Uterus (tissue), 4 donors: Measurements from ENCODE around the gene ARF6. TPM values are rescaled to one million over a fixed set of nuclear protein-coding genes. Genes with fewer than 3 reads are reported as not detected.

ENCODE experiments used
- DNase-seq, 2 donors: peaks; one replicate each; pipeline ENCODE4 v3.0.0-alpha.2; 2019 to 2020
- H3K27ac ChIP-seq, 2 donors: fragments of 200-600 bp; sonication (generic); 1 replicate in 1 of 2; 2 replicates in 1 of 2; pipeline ENCODE4 v1.5.1; 2016 to 2018
- H3K27me3 ChIP-seq, 2 donors: fragments of 200-600 bp; sonication (generic); one replicate each; pipeline ENCODE4 v1.5.1; 2018 to 2019; ENCODE audit warnings: control low read depth in 1 of 2
- H3K36me3 ChIP-seq, 2 donors: fragments of 200-600 bp; sonication (generic); one replicate each; pipeline ENCODE4 v1.5.1; 2019; ENCODE audit warnings: control low read depth in 1 of 2
- H3K4me1 ChIP-seq, 2 donors: fragments of 200-600 bp; sonication (generic); one replicate each; pipeline ENCODE4 v1.5.1; 2018 to 2019; ENCODE audit warnings: control low read depth in 1 of 2
- H3K4me3 ChIP-seq, 2 donors: fragments of 200-600 bp; sonication (generic); 1 replicate in 1 of 2; 2 replicates in 1 of 2; pipeline ENCODE4 v1.5.1; 2018 to 2019; ENCODE audit warnings: mild to moderate bottlenecking in 1 of 2
- H3K9me3 ChIP-seq, 2 donors: fragments of 200-600 bp; sonication (generic); one replicate each; pipeline ENCODE4 v1.5.1; 2019; ENCODE audit warnings: control low read depth in 1 of 2
- CTCF ChIP-seq, 4 experiments: fragments of 200-600 bp in 2 of 4; fragments of 450-650 bp in 2 of 4; sonication (generic) in 2 of 4; IDR thresholded peaks; one replicate each; pipeline ENCODE4 v1.5.1; 2016 to 2019; ENCODE audit warnings: antibody characterized with exemption in 4 of 4, mild to moderate bottlenecking in 2 of 4, moderate library complexity in 1 of 4
- POLR2A ChIP-seq, 2 donors: fragments of 450-650 bp; IDR thresholded peaks; one replicate each; pipeline ENCODE4 v1.6.1; 2016; ENCODE audit warnings: antibody characterized with exemption in 2 of 2, mild to moderate bottlenecking in 1 of 2, moderate library complexity in 1 of 2
- intact Hi-C: fragments of 100-400 bp; cut with DNase I; formaldehyde crosslinking; loops from one replicate; pipeline ENCODE4 v1.15.1; 2023; ENCODE audit warnings: low total_unique reads
- total RNA-seq, 4 donors: library from RNA; depleted of rRNA in 3 of 4; stranded (reverse); fragments of >200 nt in 3 of 4; gene quantifications; one replicate each; pipeline versions ENCODE4 v1.1.0 to v1.2.4, GENCODE V29; 2014 to 2023
- donor health status: DM: yes; HTN: yes; CAD: no.

The ARF6 gene
- total RNA-seq, 4 donors from 2014 or later: 21.3 to 70.8 (median 36.1) TPM

GRCh38 chr14:49853158-49853477, 39.8 kb upstream of the ARF6 start:
- H3K36me3 ChIP-seq: no peaks in the 10 kb centered on the region
- peak overlapping the region; percentile 75 for H3K4me3 ChIP-seq
- peak overlapping the region; percentile 88 to 90 for H3K27ac ChIP-seq
- H3K27me3 ChIP-seq: no peaks in the 10 kb centered on the region
- DNase-seq: no peak
- H3K4me1 ChIP-seq: no peaks in the 10 kb centered on the region
- H3K9me3 ChIP-seq: no peaks in the 10 kb centered on the region
- intact Hi-C loops: no loop called here
- no peak for TF ChIP-seq CTCF (IDR thresholded peaks at IDR 0.05)
- no peak for TF ChIP-seq POLR2A (IDR thresholded peaks at IDR 0.05)

- Histone ChIP-seq H3K27ac (peak overlapping the region in 1 of 2 donors; percentile 90), H3K9me3 (no peaks in the 10 kb centered on the region), H3K27me3 (no peaks in the 10 kb centered on the region), H3K4me1 (no peaks in the 10 kb centered on the region), H3K36me3 (no peaks in the 10 kb centered on the region), H3K4me3 (peak overlapping the region; percentile 75)
- intact Hi-C loops: no loop called here
- TF ChIP-seq POLR2A (IDR thresholded peaks at IDR 0.05) (no peak), CTCF (IDR thresholded peaks at IDR 0.05) (peak; percentile 84 to 85 (median 84))
- peak; percentile 63 to 74 for DNase-seq
Observed at GRCh38 chr14:49853572-49854375, 39.1 kb upstream of the ARF6 start.

GRCh38 chr14:49857427-49858003, 35.4 kb upstream of the ARF6 start:
- DNase-seq: no peak
- H3K4me1 ChIP-seq: no peaks in the 10 kb centered on the region
- no peaks in the 10 kb centered on the region for H3K27me3 ChIP-seq
- H3K36me3 ChIP-seq: no peaks in the 10 kb centered on the region
- no peak overlapping the region for H3K4me3 ChIP-seq
- no peak for TF ChIP-seq CTCF (IDR thresholded peaks at IDR 0.05)
- TF ChIP-seq POLR2A (IDR thresholded peaks at IDR 0.05): no peak
- H3K27ac ChIP-seq: peak overlapping the region in 1 of 2 donors; percentile 34
- H3K9me3 ChIP-seq: no peaks in the 10 kb centered on the region
- intact Hi-C loops: no loop called here

- no peak for DNase-seq
- H3K36me3 ChIP-seq: no peaks in the 10 kb centered on the region
- no peaks in the 10 kb centered on the region for H3K4me1 ChIP-seq
- no peaks in the 10 kb centered on the region for H3K27me3 ChIP-seq
- intact Hi-C loops: no loop called here
- no peak for TF ChIP-seq CTCF (IDR thresholded peaks at IDR 0.05)
- TF ChIP-seq POLR2A (IDR thresholded peaks at IDR 0.05): no peak
- no peaks in the 10 kb centered on the region for H3K9me3 ChIP-seq
- H3K4me3 ChIP-seq: no peak overlapping the region
- H3K27ac ChIP-seq: peak overlapping the region in 1 of 2 donors; percentile 10
Observed at GRCh38 chr14:49858383-49858782, 34.5 kb upstream of the ARF6 start.

- intact Hi-C loops: loop anchor here (10.0 kb wide), 1 partner anchor 244 kb away; no protein-coding TSS in a partner anchor
- H3K4me3 ChIP-seq: peak overlapping the region; percentile 51 to 94
Observed at GRCh38 chr14:49860988-49861698, 31.7 kb upstream of the ARF6 start.

More at GRCh38 chr14:49860988-49861698, 31.7 kb upstream of the ARF6 start:
- Histone ChIP-seq H3K9me3 (no peaks in the 10 kb centered on the region), H3K27me3 (no peaks in the 10 kb centered on the region), H3K27ac (peak overlapping the region; percentile 98 to 99), H3K4me1 (peaks cover 0 to 4% of the 10 kb centered on the region in 2 donors), H3K36me3 (no peaks in the 10 kb centered on the region)
- TF ChIP-seq CTCF (IDR thresholded peaks at IDR 0.05): no peak
- TF ChIP-seq POLR2A (IDR thresholded peaks at IDR 0.05): no peak
- DNase-seq: no peak
